Activated T-cell treated with anti-CD3 and anti-CD28 coated beads, Interleukin-2, amount 50 U/mL, for 1 hour (primary cell): ENCODE results near the gene NOP16.
A peak's percentile ranks its signal among the peaks of the same experiment; 100 is the strongest.

Source experiments
- DNase-seq: peaks from one replicate; pipeline ENCODE4 v3.0.0-alpha.2; 2020

NOP16 gene

DNA sequence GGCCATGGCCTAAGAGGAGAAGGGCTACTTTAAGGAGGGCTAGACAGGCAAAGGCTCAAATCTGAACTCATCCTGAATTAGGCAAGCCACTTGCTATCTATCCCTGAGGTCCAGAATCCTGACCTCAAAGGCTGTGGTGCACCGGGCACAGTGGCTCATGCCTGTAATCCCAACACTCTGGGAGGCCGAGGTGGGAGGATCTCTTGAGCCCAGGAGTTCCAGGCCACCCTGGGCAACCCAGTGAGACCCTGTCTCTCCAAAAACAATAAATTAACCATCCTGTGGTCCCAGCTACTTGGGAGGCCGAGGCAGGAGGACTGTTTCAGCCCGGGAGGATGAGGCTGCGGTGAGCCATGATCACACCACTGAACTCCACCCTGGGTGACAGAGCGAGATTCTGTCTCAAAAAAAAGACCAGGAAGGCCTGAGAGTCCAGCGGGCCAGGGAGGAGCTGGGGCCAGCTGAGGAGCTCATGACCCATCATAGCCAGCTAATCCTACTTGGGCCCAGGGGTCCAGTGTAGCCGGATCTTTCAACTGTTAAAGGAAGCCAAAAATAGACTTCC, 4.0 kb downstream of the NOP16 start:
- DNase-seq, result no peak

- no peak for DNase-seq
Measured at GRCh38 chr5:176383961-176384360, 4.4 kb downstream of the NOP16 start.

- DNase-seq, result no peak
Measured at GRCh38 chr5:176383248-176383905, 5.0 kb downstream of the NOP16 start.

GRCh38 chr5:176382721-176383120, 5.7 kb downstream of the NOP16 start:
- no peak for DNase-seq

DNA sequence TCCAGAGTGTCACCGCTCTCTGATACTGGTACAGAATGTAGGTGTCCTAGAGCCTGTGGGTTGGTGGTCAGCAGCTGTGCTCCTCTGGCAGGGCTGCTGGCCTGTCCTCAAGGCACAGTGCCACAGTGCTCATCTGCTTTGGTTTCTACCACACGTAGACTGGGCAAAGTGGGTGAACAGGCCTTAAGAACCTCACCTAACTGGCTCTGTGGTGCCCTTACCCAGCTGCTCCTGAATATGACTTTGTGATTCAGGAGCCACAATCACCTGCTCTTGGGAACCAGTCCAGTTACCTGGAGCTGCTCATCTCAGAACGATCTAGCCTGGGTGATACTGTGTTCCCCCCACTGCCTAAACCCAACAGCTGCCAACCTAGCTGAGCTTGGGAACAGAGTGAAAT, 6.4 kb downstream of the NOP16 start:
- DNase-seq, result no peak

GRCh38 chr5:176381423-176381822, 7.0 kb downstream of the NOP16 start:
- DNase-seq, result no peak

DNA sequence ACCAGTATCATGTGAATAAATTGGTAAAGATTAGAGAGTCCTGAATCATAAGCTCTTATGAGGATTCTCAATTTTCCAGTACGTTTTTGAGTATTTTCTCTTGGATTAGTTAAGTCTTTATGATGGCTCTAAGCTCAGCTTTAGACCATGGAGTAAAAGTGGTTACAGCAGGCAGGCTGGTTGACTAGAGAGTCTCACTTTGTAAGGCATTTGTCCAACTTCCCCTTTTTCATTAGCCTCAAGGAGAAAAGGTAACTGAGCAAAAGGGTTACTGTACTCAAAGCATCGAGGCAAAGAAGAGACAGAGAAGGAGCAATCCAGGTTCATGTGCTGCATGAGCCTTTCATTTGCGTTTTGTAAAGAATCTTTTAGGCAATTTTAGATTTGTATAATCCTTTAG, 8.5 kb downstream of the NOP16 start:
- no peak for DNase-seq

DNA sequence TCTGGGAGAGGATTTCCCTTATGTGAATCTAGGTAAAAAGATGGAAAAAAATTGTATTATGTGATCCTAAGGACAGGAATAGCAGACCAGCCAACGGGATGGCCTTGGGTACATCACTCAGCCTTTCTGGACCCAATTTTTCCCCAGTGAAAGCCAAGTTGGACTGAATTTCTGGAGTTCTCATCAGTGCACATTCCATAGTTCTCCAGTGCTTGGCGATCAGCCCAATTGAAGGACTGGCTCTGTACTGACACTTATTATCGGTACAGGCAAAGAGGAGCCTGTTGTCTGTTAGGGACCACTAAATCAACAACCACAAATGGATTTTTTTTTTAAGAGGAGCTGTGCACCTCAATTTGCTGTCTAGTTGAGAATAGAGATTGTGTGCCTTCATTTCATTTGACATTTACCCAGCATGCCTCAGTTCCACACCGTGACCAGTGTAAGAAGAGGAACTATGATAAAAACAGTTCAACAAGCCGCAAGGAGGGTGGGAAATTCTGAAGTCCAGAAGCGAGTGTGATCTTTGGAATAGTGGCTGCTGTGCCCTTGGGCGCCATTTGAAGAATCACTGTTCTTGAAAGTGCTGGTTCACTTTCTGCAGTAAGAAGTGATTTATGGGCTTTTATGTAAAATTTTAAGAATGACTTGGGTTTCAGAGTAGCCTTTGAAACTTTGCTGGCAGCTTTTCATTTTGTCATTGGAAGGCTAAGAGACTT, 15.1 kb downstream of the NOP16 start:
- DNase-seq, result no peak

GRCh38 chr5:176371621-176372539, 16.5 kb downstream of the NOP16 start:
- no peak for DNase-seq

- DNase-seq, result no peak
Measured at GRCh38 chr5:176369934-176370711, 18.3 kb downstream of the NOP16 start.

DNA sequence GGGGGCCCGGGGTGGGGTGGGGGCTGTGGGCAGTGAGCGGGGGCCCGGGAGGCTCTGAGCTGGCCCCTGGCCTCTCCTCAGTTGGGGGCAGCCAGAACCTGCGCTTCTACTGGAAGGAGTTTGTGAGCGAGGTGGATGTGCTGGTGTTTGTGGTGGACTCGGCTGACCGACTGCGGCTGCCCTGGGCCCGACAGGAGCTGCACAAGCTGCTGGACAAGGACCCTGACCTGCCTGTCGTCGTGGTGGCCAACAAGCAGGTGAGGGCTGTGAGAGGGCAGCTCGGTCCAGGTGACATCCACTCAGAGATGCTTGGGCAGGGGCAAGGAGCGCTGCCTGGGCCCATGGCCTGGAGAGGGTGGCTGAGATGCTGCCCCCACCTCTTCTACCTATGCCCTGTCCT, 19.7 kb downstream of the NOP16 start:
- no peak for DNase-seq

DNA sequence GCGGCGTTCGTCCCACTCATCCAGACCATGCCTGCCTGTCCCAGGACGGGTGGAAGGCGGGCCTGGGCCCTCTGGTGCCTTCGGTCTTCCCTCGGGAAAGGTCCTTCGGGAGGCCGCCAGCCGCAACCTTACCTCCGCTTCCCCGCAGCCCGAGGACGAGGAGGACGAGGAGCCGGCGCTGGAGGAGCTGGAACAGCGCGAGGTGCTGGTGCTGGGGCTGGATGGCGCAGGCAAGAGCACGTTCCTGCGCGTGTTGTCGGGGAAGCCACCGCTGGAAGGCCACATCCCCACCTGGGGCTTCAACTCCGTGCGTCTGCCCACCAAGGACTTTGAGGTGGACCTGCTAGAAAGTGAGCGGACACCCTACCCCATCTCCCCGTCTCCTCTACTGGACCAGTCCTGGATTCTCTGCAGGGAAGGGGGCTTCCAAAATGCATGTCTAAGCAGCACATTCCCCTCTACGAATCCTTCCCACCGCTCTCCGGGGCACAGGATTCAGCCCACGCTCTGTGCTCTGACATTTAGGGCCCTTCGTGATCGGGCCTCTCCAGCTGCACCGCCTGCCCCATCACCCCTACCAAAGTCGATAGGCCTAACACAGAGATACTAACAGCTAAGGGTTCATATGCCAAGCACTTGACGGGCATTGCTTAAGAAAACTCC, 22.0 kb downstream of the NOP16 start:
- no peak for DNase-seq

DNA sequence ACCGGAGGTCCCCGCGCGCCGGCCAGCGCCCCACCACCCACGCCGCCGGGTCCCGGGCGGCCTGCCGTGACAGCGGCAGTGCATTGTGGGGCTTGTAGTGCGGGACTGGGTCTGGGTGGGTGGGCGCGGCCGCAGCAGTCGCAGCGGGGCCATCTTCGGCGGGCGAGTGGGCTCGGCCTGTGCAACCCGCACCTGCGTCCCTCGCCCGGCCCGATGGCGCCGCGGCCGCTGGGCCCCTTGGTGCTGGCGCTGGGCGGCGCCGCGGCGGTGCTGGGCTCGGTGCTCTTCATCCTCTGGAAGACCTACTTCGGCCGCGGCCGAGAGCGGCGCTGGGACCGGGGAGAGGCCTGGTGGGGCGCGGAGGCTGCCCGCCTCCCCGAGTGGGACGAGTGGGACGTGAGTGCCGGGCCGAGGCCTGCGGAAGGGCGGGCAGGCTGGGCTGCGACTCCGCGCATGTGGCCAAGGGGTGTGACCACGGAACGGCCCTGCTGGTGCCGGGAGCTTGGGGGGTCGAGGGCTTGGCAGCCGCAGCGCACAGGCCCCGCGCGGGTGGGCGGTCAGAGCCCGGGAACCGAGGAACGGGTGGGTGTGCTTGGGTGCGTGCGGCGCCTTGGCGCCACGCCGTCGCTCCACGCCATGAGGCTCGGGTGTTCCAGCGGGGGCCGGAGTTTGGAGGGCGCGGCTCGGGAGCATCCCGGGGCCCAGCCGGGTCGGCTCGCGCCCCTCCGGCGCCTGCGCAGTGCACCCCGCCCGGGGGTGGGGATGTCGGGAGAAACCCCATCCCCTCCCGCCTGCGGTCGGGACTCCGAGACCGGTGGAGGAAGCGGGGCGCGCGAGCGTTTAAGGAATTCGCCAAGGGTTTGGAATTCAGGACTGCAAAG, 22.8 kb downstream of the NOP16 start, which contains the start of gene ARL10:
Gene ARL10, plus strand, starts transcription at position 137 of the 881 bp plus-strand sequence. Its CDS starts 77 bp downstream, at position 214.
- peak; percentile 61 for DNase-seq

DNA sequence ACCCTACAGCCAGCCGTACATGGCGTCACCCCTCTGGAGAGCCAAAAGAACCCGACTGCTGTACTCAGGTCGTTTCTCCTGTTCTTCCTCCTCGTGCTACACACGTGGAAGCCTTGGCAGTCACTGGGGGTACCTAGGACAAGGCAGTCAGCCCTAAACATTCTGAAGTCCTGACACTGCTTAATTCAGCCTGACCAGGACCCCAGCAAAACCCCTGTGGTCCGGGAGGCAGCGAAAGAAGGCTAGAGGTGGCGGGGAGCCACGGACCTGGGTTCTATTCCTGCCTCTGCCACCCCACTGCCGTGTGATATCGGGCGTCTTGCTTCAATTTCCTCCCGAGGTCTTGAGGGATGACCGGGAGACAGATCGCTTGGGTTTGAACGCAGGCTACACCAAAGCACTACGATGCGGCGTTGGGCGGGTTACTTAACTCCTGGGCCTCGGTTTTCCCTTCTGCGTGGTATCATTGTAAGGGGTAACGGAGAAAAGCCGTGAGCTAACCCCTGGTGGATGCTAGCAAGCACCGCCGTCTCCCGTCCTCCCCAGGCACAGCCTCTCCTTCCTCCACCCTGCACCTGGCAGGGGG, 23.5 kb downstream of the NOP16 start:
- peak; percentile 25 for DNase-seq

- DNase-seq, result no peak
Measured at GRCh38 chr5:176362233-176362490, 26.2 kb downstream of the NOP16 start.

- peak; percentile 92 for DNase-seq
Measured at GRCh38 chr5:176361437-176362232, 26.8 kb downstream of the NOP16 start, which contains the start of gene KIAA1191. TSS of gene KIAA1191 (minus strand) at chr5:176361764. CDS start at chr5:176359508, 2,256 bp downstream.

GRCh38 chr5:176360894-176361436, 27.4 kb downstream of the NOP16 start:
- no peak for DNase-seq

DNA sequence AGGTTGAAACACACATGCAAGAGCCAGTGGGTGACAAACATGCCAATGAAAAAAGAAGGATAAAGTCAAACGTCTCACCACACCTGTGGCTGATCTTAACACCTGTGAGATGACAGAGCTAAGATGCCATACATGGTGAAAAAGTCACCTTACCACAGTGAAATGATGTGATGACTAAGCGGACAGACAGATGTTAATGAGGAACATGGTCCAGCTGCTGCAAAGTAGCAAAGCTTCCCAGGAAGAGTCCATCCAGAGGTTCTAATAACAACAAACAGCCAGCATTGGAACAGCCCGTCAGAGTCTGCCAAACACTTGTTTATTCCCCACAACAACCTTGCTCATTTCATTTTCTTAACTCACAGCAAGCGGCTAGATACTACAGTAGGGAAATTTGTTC, 28.7 kb downstream of the NOP16 start:
- no peak for DNase-seq

DNA sequence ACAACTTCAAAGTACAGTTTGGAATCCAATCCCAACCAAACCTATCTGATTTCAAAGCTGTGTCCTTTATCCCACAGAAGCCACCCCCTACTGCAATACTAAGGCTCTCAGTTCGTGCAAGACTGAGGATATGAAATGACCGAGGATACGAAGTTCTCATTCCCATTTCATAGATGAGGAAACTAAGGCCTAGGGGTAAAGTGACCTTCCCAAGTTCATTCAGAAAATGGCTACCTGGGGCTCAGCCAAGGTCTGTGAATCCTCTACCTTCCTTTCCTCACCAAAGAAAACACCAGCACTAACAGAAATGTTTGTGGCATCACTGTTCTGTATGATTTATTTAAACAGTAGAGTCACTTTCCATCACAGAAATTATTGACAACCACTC, 32.2 kb downstream of the NOP16 start:
- no peak for DNase-seq
